Measurements from ENCODE around the gene NUP188.

- TF ChIP-seq SUZ12 (IDR thresholded peaks at IDR 0.05; ENCODE audit: extremely low read depth, insufficient read depth, insufficient read length) (no peak), ZNF274 (IDR thresholded peaks at IDR 0.05; ENCODE audit: low read depth, low read length) (no peak), YY1 (IDR thresholded peaks at IDR 0.05; ENCODE audit: insufficient read depth, insufficient read length) (no peak)
These were observed 85.2 kb downstream of the NUP188 start for GRCh38 chr9:129032541-129033159.

Measured in NT2/D1 (cell line).